PC-9 (cell line): Measurements from ENCODE around the gene ADAMTS6. TPM values are rescaled to one million over a fixed set of nuclear protein-coding genes. Genes with fewer than 3 reads are reported as not detected.

Experiments used
- BruUV-seq: library from RNA; stranded (reverse); fragments of 400-500 nt; replicated peaks from 2 replicates; lab custom pipeline; 2021; lab: Mats Ljungman, UMichigan
- CTCF ChIA-PET: fragments of 300-600 bp; sonication (Branson Sonifier 250); formaldehyde crosslinking; loops from one replicate; lab custom pipeline; 2022; ENCODE audit warnings: antibody characterized with exemption; lab: Charles Lee
- POLR2A ChIA-PET: fragments of 300-600 bp; sonication (Branson Sonifier 250); formaldehyde crosslinking; loops from one replicate; lab custom pipeline; 2022; ENCODE audit warnings: antibody characterized with exemption; ENCODE audit not compliant: unreplicated experiment; lab: Charles Lee
- DNase-seq, 2 experiments: peaks; one replicate each; pipeline versions ENCODE4 v3.0.0 to v3.0.0-alpha.2; 2015 to 2022; ENCODE audit warnings: mixed read lengths in 1 of 2
- H2AFZ ChIP-seq: fragments of 200-600 bp; sonication (generic); 2 replicates; pipeline ENCODE4 v1.8.1; 2017; ENCODE audit warnings: antibody characterized with exemption
- H3F3A ChIP-seq: fragments of 200-600 bp; sonication (generic); 2 replicates; pipeline ENCODE4 v1.8.1; 2017; ENCODE audit warnings: antibody characterized with exemption, mild to moderate bottlenecking, low read depth; ENCODE audit not compliant: insufficient read depth
- H3K27ac ChIP-seq: fragments of 200-600 bp; sonication (generic); 2 replicates; pipeline ENCODE4 v1.6.1; 2016; ENCODE audit warnings: mixed run types
- H3K27me3 ChIP-seq: fragments of 200-600 bp; sonication (generic); 2 replicates; pipeline ENCODE4 v1.6.1; 2016; ENCODE audit warnings: low read depth, mixed run types; ENCODE audit not compliant: insufficient read depth
- H3K36me3 ChIP-seq: fragments of 200-600 bp; sonication (generic); 2 replicates; pipeline ENCODE4 v1.6.1; 2016; ENCODE audit warnings: low read depth, mixed run types
- H3K4me1 ChIP-seq: fragments of 200-600 bp; sonication (generic); replicated peaks from 2 replicates; pipeline ENCODE4 v1.6.1; 2016; ENCODE audit warnings: mixed run types; ENCODE audit not compliant: insufficient read depth
- H3K4me2 ChIP-seq: fragments of 200-600 bp; sonication (generic); 2 replicates; pipeline ENCODE4 v1.6.1; 2017; ENCODE audit warnings: mixed run types
- H3K4me3 ChIP-seq: fragments of 200-600 bp; sonication (generic); 2 replicates; pipeline ENCODE4 v1.6.1; 2016; ENCODE audit warnings: mixed run types
- H3K79me2 ChIP-seq: fragments of 200-600 bp; sonication (generic); 2 replicates; pipeline ENCODE4 v1.6.1; 2017; ENCODE audit warnings: low read depth, mixed run types
- H3K9me2 ChIP-seq: fragments of 200-600 bp; sonication (generic); 2 replicates; pipeline ENCODE4 v1.8.1; 2017; ENCODE audit warnings: mild to moderate bottlenecking; ENCODE audit not compliant: insufficient read depth
- H3K9me3 ChIP-seq: fragments of 200-600 bp; sonication (generic); 2 replicates; pipeline ENCODE4 v1.8.1; 2016; ENCODE audit warnings: low read depth; ENCODE audit not compliant: insufficient read depth
- H4K20me1 ChIP-seq: fragments of 200-600 bp; sonication (generic); 2 replicates; pipeline ENCODE4 v1.8.1; 2017; ENCODE audit not compliant: insufficient read depth
- EZH2 ChIP-seq: fragments of 200-600 bp; sonication (generic); IDR thresholded peaks from 2 replicates; pipeline ENCODE4 v1.8.0; 2017; ENCODE audit warnings: antibody characterized with exemption, low read depth
- intact Hi-C: fragments of 100-400 bp; cut with micrococcal nuclease; formaldehyde crosslinking; loops from one replicate; pipeline ENCODE4 v1.10.0; 2022; ENCODE audit not compliant: unreplicated experiment
- total RNA-seq: library from RNA; stranded (reverse); gene quantifications from 2 replicates; pipeline ENCODE4 v1.2.3, GENCODE V29; 2021
- TF ChIP-seq, protein P1 (sequence below): fragments of 200-600 bp; sonication (generic); conservative IDR thresholded peaks from 2 replicates; pipeline ENCODE4 v1.6.1; 2017; ENCODE audit warnings: mixed run types, antibody characterized with exemption, mild to moderate bottlenecking, moderate library complexity

The ADAMTS6 gene
- total RNA-seq, 1 experiment from 2014 or later: 1.4 TPM

- no peaks in the 10 kb centered on the region for H3K9me2 ChIP-seq
- intact Hi-C loops: no loop called here
- no peaks in the 10 kb centered on the region for H3K27me3 ChIP-seq
- ChIA-PET CTCF (interaction anchor here (0.6 to 1.1 kb wide), 2 partner anchors 13 to 214 kb away, joined by 3 to 6 read pairs; no protein-coding TSS in a partner anchor), POLR2A (no interaction called here)
- H3K4me3 ChIP-seq: no peak overlapping the region
- no peak overlapping the region for H3K27ac ChIP-seq
- no peaks in the 10 kb centered on the region for H3K36me3 ChIP-seq
- H3F3A ChIP-seq: no peaks in the 10 kb centered on the region
- H3K4me1 ChIP-seq: no peaks in the 10 kb centered on the region
- no peaks in the 10 kb centered on the region for H3K79me2 ChIP-seq
- no peaks in the 10 kb centered on the region for H4K20me1 ChIP-seq
- TF ChIP-seq EZH2: no peak
- TF ChIP-seq, protein P1, sequence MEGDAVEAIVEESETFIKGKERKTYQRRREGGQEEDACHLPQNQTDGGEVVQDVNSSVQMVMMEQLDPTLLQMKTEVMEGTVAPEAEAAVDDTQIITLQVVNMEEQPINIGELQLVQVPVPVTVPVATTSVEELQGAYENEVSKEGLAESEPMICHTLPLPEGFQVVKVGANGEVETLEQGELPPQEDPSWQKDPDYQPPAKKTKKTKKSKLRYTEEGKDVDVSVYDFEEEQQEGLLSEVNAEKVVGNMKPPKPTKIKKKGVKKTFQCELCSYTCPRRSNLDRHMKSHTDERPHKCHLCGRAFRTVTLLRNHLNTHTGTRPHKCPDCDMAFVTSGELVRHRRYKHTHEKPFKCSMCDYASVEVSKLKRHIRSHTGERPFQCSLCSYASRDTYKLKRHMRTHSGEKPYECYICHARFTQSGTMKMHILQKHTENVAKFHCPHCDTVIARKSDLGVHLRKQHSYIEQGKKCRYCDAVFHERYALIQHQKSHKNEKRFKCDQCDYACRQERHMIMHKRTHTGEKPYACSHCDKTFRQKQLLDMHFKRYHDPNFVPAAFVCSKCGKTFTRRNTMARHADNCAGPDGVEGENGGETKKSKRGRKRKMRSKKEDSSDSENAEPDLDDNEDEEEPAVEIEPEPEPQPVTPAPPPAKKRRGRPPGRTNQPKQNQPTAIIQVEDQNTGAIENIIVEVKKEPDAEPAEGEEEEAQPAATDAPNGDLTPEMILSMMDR: no peak
- no TSS peak for BruUV-seq
- no peaks in the 10 kb centered on the region for H3K9me3 ChIP-seq
- peak overlapping the region; percentile 19; the same call in 1 of the 2 replicates for H2AFZ ChIP-seq
- H3K4me2 ChIP-seq: no peak overlapping the region
- DNase-seq: no peak
These were observed 344.1 kb downstream of the ADAMTS6 start for GRCh38 chr5:65137631-65138030.

- TF ChIP-seq EZH2: no peak
- TF ChIP-seq, protein P1: no peak
- Histone ChIP-seq H3K27ac (no peak overlapping the region), H3K79me2 (no peaks in the 10 kb centered on the region), H3K36me3 (no peaks in the 10 kb centered on the region), H3K27me3 (no peaks in the 10 kb centered on the region), H3F3A (no peaks in the 10 kb centered on the region), H3K9me3 (no peaks in the 10 kb centered on the region), H2AFZ (0 out of 2 replicates have a peak overlapping the region, but pooled peaks have one; percentile 58), H3K9me2 (no peaks in the 10 kb centered on the region), H3K4me1 (no peaks in the 10 kb centered on the region), H3K4me2 (no peak overlapping the region), H3K4me3 (no peak overlapping the region), H4K20me1 (no peaks in the 10 kb centered on the region)
- BruUV-seq: no TSS peak
- CTCF ChIA-PET: no interaction called here
- intact Hi-C loops: no loop called here
- DNase-seq: no peak
- POLR2A ChIA-PET: no interaction called here
These were observed 348.1 kb downstream of the ADAMTS6 start for GRCh38 chr5:65133477-65134110.

- Histone ChIP-seq H3K4me1 (no peaks in the 10 kb centered on the region), H3K36me3 (no peaks in the 10 kb centered on the region), H2AFZ (no peak overlapping the region), H3K4me2 (no peak overlapping the region), H3K27ac (no peak overlapping the region), H3K9me2 (no peaks in the 10 kb centered on the region), H3K27me3 (no peaks in the 10 kb centered on the region), H3F3A (no peaks in the 10 kb centered on the region), H3K9me3 (no peaks in the 10 kb centered on the region), H4K20me1 (no peaks in the 10 kb centered on the region), H3K79me2 (no peaks in the 10 kb centered on the region), H3K4me3 (no peak overlapping the region)
- no TSS peak for BruUV-seq
- no peak for DNase-seq
- TF ChIP-seq EZH2: no peak
- TF ChIP-seq, protein P1: no peak
- intact Hi-C loops: no loop called here
- ChIA-PET POLR2A (no interaction called here), CTCF (no interaction called here)
These were observed 349.3 kb downstream of the ADAMTS6 start for GRCh38 chr5:65132386-65132785.
